Stimulated activated CD8-positive, alpha-beta memory T cell treated with anti-CD3 and anti-CD28 coated beads, Interleukin-4, amount 100 ng/mL, for 1 hour (primary cell): ENCODE data around the gene PBX1.

Source experiments
- DNase-seq, 2 donors: peaks; one replicate each; pipeline ENCODE4 v3.0.0-alpha.2; 2020; ENCODE audit warnings: low read depth in 2 of 2, low spot score in 1 of 2

The PBX1 gene

DNA sequence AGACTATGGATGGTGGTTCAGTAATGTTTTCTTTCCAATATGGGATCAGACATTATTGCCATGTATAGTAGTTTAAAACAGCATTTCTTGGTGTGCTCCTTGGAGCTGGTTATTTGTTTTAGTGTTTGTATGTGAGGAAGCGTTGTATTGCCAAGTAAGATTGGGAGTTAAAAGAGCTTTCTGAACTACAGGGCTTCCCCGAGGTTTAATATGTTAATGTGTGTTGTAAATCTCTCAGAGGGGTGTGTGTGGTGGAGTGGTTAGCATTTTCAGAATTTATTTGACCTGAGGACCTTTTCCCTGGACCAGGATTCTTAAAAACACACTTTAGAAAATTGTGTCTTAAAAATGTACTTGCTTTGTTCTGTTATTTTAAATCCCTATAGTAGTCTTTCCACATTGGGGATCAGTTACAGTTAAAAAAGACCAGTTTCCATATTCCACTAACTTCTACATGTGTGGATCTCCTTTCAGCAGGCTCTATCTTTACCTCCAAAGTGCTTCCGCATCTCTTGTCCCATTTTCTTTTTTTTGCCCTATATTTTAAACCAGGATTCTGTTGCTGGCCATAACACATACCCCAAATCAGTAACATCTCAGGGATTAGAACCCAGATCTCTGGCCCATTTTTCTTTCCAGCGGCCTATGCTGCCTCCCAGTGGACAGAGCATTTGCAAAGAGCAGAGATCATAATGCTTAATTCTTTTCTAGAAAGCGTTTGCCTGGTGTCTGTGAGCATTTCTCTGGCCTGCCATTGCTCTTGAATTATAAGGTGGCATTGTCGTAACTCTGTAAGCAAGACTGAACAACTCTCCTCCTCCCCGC is 58.6 kb downstream of the PBX1 start:
- DNase-seq, result no peak

DNA sequence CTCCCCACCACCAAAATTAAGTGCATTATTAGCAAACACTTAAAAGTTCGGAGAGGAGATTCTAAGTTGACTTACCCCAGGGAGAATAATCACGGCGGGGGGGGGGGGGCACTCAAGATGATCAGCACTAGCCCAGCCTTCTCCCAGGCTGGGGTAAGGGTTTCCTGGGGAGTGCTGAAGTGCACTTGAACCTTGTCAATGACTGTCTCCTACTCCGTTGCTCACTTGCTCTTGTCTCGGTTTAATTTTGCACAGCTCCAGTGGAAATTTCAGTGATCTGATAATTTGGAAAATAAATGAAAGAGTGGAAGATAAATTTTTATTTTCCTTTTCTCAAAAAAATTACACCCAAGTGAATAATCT is 59.2 kb downstream of the PBX1 start:
- no peak for DNase-seq

DNA sequence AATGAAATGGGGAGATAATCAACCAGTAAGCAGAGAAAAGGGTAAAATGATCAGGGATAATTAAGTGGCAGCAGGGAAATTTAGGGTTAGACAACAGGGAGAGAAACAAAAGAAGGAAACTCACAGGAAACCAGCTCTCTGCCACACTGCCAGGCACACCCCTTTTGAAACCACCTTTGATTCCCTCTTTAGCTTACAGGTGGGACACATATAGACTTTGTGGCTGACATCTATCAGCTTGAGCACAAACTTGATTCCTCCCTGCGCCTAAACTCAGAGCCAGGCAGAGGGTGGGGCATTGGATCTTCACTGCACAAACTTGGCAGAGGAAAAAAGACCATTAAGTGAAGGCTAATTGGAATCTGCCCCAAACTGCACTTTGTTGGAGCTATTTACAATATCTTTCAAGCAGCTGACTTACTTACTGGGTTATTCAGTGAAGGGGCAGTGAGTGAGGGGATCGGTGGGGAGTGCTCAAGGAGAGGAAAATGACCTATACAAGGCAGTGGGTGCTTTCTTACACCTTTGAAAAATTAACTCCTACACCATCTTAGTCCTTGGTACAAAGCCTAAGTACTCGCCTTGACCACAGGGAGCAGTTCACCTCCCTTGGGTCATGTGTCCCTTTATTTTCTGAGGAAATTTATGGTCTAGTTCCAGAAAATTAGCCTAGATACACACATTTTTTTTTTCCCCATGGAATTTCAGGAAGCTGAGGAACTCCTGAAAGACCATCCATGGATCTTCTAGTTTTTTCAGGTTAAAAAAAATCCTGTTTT is 60.2 kb downstream of the PBX1 start:
- DNase-seq, result no peak

DNA sequence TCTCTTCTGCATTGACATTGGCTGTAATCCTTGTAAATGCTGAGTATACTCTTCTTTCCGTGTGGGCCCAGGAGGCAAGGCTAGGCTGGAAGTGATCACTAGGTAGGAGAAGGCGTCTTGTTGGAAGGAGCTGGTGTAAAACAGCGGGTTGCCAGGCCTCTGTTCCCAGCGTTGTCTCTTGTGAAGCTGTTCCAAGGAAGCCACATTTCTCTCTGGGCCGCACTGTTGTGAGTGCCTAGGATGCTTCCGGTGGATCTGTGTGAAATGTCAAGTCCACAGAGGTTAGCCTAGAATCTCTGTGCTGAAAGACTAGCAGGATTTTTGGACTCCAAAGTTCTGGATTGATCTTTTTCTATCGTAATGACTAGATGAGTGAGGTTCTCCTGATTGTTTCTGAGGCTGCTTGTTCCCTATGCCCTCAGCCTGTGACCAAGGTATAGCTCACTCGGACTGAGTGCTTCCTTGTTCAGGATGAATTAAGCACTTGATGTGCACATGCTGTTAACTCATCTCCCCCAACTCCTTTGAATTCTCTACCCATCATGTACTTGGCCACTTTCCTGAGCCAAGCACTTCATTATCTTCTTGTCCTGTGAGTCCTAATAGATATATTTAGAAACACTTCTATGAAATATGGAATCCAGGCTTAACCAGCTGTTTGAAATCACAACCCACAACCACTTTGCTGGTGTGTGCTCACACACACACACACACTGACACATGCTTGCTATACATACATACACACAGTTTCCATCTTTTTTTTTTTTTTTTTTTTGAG is 63.3 kb downstream of the PBX1 start:
- DNase-seq, result no peak

DNA sequence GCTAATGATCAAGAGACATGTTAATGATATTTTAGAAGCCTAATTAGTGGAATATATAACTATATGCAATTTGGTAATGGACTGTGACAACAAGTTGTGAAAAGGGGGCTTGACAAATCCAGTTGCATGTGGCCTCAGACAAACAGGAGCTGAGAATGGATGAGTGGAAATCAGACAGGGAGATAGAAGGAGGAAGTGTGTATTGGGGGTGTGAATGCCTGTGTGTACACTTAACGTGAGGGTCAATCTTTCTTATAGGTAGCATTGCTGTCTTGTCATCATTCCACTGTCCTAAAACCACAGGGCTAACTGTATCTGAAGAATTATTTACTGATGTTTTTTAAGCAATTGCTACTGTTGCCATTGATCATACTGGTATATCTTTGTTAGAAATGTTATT is 64.8 kb downstream of the PBX1 start:
- no peak for DNase-seq

DNA sequence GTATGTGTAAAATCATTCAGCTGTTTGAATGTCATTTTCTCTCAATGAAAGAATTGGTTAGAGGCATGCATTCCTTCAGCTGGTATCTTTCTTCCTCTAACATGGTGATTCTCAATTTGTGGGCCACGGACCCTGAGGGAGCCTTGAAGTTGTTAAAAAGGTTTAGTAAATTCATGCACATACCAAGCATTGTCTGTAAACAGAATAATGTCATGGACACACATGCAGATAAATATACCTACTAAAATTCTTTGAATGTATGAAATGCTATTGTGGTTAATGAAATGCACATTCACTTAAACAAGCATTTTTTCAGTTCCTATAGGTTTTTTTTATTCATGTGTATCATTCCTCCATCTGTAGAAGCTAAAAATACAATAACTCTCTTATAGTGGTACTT is 65.4 kb downstream of the PBX1 start:
- DNase-seq, result no peak

DNA sequence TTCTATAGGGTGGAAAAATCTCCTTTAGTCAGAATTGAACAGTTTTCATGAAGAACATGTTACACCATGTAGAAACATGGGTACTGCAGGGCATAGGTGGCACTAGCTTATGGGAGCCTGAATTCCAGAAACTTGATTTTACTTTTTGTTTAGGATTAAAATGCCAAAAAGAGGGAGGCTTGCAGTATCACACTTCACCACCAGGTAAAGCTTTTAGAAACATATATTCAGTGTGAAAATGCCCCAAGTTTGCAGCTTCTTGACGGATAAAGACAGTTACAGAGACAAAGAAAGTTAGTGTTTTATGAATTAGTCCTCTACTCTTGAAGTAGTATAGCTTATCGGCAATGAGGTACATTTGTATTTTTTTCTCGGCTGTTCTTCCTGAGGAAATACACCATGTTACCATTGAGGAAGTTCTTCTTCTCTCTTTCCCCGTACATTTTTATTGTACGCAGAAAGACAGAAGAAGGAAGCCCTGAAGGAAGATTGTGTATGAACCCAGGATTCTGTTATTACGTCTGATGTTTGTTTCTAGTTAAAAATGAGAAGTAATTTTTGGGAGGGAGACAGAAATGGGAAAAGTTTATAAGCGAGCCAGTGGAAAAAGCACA is 66.1 kb downstream of the PBX1 start:
- no peak for DNase-seq

DNA sequence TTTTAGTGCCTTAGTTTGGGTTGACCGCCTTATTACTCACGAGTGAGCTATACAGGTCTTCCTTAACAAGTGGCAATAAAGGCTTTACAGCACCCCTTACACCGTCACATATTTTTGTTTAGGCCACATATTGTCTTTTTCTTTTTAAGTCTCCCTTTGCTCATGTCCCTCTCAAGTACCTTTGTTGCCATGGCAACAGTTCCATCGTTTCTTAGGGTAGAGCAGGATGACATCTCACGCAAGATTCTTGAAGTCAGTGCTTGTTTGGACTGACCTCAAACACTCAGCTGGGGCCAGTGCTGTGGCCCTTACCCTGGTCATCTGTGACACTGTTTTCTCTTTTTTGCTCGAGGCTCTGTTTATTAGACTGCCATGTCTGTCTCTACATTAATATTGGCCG is 69.8 kb downstream of the PBX1 start:
- no peak for DNase-seq

DNA sequence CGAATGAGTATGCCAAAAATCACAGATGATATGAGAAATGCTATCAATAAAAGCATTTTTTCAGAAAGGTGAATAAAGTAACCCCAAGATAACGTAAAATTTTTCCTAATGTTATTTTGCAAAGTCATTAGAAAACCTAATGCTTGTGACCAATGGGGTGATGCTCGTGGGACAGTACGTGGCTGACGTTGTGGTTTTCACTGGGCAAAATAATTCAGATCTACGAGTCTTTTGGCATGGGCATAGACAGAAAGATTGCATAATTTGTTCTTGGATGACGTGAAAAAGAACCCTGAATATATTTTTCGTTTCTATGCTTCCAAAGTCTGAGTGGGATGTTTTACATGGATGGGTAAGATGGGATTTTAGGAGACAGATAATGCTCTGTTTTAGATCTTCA is 71.0 kb downstream of the PBX1 start:
- DNase-seq, result no peak

DNA sequence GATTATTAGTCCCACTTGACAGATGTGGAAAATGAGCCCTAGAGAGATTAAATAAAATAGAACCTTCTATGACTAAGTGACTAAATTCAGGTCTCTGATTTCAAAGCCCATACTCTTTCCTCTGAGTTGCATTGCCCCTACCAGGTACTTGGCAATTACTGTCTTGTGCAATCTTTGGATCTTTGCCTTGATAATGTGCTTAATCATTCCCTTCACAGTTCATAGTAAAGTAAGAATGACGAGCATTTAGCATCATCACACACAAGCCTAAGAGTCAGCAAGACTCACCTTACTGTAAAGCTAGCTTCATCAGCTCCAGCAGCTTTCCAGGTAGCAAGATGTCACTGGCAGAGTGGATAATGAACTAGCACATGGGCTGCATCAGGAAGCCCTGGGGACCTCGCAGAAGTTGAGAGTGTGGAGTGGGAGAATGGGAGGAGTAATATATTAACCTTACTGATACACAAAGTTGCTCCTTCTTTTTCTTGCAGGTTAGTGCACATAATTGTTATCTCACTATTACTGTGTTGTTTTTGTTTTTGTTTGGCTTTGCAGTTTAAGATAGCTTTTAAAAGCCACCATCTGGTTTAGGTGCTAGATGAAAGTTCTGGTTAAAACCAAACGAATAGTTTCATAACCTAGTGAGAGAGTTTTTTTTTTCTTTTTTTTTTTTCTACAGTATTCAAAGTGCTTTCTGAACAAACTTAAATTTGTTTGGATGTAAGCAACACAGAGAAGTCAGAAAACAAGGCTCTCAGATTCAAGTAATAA is 71.8 kb downstream of the PBX1 start:
- DNase-seq, result no peak

DNA sequence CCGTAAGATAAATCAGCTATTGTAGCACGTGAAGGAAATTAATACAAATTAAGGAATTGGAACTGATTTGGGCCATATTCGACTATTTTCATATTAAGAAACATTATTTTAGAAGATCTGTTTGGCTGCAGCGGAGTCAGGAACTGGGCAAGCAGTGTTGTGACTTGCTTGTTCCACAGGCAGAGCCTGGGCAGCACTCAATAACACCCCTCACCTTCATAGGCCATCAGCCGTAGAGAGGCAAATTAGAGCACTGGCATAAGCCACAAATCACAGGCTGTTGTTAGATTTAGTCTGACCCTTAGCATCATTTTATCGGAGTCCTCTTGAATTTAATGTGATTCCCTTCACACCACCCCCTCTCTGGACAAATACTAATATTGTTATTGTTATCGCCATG is 72.8 kb downstream of the PBX1 start:
- no peak for DNase-seq

DNA sequence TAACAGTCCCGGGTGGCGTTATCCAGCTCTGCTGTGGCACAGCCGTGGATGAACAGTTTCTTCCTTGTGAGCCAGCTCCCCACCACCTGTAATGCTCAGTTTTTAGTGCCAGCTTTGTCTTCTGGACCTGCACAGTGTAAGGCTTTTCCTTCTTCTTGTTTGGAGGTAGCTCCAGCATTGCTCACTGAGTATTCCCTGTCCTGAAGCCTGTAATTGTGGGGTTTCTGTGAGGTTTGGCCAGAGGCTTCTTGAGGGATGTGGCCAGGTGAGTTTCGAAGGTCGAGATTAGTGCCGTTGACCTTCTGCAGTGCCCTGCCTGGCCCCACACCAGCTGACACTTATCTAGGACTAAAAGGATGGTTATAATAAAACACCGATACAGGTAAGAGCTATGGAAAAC is 75.0 kb downstream of the PBX1 start:
- DNase-seq, result no peak

DNA sequence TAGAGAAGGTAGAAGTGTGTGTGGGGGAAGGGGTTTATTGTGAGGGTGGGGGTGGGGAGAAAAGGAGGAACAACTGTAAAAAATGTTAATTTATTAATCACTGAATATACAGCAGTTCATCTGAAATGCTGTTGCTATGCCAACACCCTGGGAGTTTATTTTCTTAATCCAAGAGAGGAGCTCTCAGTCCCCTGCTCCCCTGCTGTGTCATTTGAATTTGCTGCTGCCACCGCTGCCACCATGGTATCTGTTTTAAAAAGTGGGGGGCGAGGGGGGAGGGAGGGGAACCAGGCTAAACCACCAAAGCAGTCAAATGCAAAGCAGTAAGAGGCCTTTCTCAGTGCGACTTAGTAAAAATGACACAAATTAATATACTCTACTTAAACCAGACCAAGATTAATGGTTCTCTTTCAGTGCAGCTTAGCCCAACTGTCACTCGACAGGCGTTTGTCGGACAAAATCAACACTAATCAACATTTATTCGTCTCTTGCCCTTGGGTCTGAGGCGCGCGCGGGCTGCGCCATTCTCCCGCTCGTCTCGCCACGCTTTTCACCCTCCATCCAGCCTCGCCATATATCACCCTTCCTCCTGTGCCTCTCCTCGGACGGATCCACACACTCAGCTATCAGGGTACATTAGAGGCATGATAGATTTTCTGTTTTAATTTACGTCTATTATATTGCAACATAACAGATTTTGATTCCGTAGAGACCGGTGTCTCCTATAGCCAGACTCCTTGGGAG is 76.2 kb downstream of the PBX1 start:
- no peak for DNase-seq

DNA sequence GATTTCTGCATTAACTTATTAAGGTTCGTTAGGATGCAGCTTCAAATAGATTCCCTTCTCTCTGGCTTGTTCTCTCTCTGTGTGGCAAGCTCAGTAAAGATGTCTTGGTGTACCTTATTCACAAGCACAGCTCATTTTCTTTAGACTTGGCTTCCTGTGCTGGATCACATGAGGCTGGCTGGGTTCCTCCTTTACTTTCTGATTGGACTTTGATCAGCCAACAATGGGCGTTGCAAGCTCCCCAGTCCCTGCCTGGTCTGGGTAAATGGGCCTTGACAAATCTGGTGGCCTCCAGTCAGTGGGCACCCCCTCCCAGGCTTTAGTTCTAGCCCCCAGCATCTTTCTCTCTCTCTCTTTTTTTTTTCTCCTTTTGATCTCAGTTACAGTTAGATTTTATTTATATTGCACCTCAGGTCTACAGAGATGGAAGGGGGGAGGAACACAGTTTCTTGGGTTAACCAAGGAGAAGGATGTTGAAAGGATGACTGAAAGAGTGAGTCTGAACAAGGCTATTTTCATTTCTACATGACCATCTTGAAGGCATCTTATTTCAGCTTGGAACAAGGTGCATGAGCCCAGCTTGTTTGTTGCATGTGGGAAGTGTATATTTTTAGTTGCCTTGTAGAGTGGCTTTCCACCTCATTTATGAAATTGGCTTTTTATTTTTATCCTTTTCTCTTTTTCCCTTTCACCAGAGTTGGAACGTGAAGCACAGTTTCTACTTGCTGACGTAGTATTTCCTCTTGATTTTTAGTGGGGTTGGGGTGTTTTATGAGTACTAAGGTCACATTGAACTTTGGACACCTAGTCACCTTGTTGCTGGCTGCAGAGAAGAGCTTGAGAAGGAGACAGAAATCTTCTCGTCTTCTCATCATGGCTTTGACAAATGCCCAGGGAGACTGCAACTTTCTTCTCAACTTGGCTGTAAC is 77.1 kb downstream of the PBX1 start:
- no peak for DNase-seq

DNA sequence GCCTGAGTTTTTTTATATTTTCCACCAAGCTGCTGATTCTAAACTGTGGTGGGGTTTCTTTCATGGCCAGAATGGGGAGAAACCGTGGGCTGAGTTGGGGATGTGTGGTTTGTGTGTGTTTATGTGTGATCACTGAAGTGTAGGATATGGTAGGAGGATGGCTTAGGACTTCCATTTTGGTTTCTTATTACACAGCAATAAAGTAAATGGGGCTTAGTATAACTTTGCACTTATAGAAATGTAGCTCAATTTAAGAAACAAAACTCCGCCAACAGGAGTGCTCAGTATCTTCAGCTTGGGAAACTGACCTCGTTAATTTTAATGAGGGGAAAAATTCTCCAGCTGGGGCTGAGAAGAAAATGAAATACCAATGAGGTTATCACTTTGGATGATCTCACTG is 77.8 kb downstream of the PBX1 start:
- DNase-seq, result no peak

DNA sequence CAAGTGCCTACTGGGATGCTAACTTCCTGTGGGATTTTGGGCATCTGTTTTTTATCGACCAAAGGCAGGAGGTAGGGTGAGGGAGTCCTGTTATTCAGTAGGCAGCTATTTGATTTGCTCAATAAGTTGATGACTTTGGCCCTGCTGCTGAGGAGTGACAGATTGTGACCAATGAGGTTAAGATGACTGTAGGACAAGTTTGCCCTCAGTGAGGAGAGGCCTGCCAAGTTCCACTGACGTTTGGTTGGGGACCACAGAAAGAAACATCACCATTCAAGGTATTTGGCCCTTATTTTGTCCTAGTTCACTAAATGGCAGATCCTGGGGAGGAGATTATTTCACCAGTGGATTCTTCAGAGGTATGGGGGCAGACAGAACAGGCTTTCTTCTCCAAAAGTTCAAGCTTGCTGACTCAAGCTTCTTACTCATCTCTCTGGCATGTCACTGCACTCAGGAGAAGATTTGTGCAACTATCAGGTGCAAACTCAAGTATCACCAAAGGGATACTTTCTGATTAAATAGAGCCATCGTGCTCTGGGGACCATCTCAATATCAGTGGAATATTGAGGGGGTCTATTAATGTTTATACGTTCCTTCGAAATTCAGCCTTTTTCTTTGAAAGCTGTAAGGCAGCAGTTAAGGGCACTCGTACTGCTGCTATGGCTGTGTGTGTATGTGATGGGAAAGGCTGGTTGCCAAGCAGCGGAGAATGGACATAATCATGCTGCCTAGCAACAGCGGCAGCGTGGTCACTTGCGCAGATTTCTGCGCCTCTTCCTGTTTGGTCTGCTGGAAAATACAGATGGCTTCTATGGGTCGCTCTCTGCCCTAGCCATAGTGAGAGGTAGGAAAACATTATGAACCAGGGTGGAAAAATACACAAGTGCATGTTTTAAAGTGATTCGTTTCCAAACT is 78.7 kb downstream of the PBX1 start:
- DNase-seq, result no peak

DNA sequence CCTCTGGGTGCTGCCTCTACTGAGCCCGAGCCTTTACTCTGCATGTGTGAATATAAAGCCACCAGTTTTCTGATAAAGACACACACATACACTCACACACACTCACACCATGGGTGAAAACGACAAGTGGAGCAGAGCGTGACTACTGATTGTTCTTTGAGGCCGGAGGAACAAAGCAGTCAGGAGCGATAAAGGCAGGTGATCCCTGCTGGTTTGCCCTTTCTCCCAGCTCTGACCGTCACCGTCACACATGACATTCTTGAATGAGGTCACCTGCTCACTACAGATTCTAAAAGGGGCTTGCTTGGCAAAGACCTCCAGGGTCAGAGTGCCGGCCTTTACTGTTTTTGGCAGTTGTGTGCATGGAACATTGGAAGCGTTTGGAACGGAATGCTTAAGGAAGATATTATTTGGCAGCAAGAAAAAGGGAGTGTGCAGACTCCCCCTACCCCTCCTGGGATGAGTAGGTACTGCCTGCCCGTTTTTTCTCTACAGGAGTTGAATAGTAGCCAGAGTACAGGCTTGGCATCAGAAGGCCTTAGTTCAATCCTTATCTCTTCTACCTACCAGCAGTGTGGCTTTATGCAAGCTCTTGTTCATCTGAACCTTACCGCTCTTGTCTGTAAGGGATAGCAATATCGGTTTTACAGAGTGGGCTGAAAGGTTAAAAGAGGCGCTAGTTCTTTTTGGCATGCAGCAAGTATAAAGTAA is 79.7 kb downstream of the PBX1 start:
- DNase-seq, result no peak
